Measurements from ENCODE around the gene CPLX4. TPM values are rescaled to one million over a fixed set of nuclear protein-coding genes. Genes with fewer than 3 reads are reported as not detected.
A peak's percentile ranks its signal among the peaks of the same experiment; 100 is the strongest.

Gene CPLX4
- total RNA-seq, 2 donors from 2014 or later: not detected

DNA sequence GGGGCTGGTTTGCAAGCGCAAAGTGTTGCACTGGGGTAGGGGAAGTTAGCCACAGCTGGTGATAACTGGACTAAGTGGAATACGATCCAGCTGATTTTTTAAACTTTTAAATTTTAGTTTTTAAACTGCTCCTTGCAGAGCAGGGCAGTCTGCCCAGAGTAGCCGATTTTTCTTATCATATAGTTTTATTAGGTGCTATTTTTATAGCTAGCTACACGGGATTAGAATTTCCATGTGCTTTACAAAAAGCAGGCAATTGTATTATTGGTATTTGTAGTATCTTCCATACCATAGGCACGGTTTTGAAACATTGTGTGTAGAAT lies 9.6 kb downstream of the CPLX4 start:
- intact Hi-C loops (cut with DNase I): loop anchor here (2.0 to 10.0 kb wide), 2 partner anchors 94 to 96 kb away; no protein-coding TSS in a partner anchor
- DNase-seq (ENCODE audit: low spot score): no peak

DNA sequence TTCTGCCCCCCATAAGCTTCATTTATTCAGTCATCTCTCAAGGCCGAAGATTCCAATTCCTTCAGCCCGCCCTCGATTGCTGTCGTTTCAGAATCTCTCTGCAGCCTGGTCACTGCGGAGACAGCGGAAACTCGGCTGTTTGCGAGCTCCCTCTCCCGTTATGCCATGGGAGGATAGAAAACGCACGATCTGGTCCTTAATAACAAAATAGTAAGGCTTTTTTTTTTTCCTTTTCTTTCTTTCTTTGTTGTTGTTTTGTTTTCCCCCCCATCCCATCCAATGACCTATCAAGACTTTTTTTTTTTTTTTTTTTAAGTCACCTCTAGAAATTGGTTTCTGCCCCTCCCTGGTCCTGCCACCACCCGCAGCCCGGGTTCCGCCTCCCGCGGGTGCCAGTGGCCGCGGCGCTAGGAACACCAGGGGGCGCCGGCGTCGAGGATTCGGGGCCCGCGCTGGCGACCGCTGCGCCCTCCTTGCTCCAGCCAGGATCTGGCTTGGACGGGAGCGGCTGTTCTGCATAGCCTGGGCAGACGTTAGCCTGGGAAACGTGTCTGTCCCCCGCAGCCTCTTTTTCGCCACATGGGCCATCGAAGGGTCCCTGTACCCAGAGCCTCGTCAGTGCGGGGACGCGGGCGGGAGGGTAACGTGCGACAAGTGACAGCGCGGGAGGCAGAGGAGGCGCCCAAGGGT lies 10.1 kb downstream of the CPLX4 start:
- peak; percentile 92 for DNase-seq (ENCODE audit: low spot score)
- intact Hi-C loops (cut with DNase I): loop anchor here (2.0 to 10.0 kb wide), 2 partner anchors 94 to 96 kb away; no protein-coding TSS in a partner anchor

DNA sequence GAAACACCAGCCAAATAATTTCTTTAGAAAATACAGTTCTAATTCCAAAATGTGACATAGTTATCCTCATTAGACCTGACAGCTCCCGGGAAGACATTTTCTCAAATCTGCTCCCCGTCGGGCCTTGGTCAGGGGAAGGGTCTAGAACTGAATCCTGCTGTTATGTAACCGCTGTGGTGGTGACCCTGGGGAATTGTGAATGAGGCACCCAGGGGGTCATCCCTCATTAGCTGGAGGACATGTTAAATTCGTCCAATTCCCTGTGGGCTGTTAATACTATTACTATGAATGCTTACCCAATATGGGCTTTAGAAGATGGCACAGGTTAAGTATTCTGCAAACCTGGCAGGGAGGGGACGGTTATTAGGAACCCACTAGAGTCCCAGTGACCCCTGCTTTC lies 11.8 kb downstream of the CPLX4 start:
- no peak for DNase-seq (ENCODE audit: low spot score)
- intact Hi-C loops (cut with DNase I): loop anchor here in 1 of 2 donors (10.0 kb wide), 1 partner anchor 98 kb away; no protein-coding TSS in a partner anchor

DNA sequence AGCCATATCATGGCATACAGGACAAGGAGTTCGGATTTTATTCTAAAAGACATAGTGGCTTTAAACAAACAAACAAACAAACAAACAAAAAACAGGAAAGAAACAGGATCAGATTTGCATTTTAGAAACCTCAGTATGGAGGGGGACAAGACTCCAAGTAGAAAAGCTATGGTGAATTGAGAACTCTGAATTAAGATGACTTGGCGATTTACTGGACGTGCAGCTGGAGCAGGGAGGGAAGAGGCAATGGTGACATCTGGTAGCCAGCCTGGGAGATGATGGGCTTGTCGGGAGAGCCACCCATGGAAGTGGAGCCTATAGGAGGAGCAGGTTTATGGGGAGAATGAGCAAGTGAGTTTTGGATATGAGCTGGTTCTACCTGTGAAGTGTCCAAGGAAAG lies 13.2 kb downstream of the CPLX4 start:
- no peak for DNase-seq (ENCODE audit: low spot score)
- intact Hi-C loops (cut with DNase I): loop anchor here in 1 of 2 donors (10.0 kb wide), 1 partner anchor 100 kb away; no protein-coding TSS in a partner anchor

DNA sequence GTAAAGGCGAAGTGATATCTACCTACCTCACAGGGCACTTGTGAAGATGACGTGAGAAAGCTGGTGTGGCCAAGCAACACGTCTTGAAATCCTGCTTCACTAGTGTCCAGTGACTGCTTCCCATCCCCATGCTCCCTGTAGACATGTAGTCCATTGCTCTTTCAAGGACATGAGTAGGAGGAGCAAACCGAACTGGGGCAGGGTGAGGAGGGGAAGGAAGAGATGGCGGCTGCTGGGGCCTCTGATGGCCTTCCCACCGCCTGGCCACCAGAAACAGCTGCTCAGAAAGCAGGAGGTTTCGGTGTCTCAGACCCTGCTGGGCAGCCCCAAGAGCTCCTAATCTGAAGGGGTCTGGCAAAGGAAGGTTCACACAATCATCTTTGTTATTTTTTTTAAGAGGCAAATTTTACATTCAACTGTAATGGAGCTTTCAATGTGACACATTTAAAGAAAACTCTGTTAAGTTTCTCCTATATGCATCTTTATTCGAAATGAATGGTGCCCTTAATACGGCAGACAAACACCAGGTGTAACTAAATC lies 14.7 kb downstream of the CPLX4 start:
- DNase-seq (ENCODE audit: low spot score): no peak
- intact Hi-C loops (cut with DNase I): loop anchor here in 1 of 2 donors (10.0 kb wide), 1 partner anchor 101 kb away; no protein-coding TSS in a partner anchor

DNA sequence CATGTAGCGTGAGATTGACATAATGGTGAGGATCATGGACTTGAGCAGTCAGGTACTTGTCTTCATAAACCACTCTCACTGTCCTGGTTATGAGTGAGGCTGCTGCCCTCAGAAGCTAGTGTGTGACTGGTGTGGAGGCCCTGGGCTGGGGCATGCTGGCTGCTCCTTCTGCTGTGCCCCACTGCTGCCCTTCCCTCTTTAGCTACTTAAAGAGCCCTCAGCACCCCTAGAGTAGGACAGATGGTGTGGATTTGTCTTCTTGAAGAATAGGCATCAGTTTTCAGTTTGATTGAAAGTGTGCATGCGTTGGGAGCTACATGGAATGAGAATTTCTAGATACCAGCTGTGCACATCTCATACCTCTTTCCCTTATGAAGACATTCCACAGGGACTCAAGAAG lies 15.4 kb downstream of the CPLX4 start:
- DNase-seq (ENCODE audit: low spot score): no peak
- intact Hi-C loops (cut with DNase I): loop anchor here in 1 of 2 donors (10.0 kb wide), 1 partner anchor 102 kb away; no protein-coding TSS in a partner anchor

DNA sequence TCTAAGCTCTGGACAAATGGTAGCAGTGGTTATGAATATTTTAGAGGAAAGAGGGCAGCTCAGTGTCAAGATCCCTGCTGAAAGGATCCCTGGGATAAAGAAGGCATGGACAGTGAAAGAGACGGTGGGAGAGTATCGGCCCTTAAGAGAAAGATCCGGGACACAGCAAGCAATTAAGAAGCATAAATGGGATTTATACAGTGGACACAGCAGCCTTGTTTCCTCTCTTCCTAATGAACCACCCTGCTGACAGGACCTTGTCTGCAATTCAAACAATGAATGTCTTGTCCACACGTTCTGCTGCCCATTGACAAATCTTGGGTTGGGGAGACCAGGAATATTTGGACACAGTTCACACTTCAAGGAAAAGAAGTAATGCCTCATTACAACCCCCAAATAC lies 16.5 kb downstream of the CPLX4 start:
- intact Hi-C loops (cut with DNase I): loop anchor here in 1 of 2 donors (10.0 kb wide), 1 partner anchor 103 kb away; no protein-coding TSS in a partner anchor

DNA sequence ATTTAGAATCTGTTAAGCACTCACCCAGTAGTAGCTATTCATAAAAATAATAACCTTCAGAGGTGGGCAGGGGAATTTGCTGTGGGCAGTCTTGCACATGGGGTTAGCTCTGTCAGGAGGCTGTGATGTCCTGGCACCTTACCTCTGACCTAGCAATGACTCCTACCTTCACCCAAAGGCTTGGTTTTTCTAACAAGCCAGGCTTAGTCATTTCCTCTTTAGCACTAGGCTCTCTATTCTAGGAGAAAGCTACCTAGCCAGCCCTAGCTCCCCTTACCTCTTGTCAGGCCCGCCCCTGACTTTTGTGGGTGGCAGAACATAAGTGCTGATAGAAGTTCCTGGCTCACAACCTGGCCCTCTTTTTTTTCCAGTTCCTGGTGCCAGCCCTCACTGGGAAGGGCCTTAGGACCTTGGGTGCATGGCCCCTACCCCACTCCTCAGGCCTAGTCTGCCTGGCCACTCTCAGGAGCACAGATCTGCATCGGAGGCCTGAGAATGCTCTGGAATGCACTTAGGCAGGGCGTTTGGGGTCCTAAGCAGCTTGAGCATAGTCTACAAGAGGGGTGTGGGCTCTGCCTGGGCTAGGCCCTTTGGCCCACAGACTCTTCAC lies 17.7 kb downstream of the CPLX4 start:
- intact Hi-C loops (cut with DNase I): loop anchor here in 1 of 2 donors (10.0 kb wide), 1 partner anchor 104 kb away; no protein-coding TSS in a partner anchor
- DNase-seq (ENCODE audit: low spot score): no peak

More for the DNA sequence above, 16.5 kb downstream of the CPLX4 start:
- DNase-seq (ENCODE audit: low spot score): no peak

DNA sequence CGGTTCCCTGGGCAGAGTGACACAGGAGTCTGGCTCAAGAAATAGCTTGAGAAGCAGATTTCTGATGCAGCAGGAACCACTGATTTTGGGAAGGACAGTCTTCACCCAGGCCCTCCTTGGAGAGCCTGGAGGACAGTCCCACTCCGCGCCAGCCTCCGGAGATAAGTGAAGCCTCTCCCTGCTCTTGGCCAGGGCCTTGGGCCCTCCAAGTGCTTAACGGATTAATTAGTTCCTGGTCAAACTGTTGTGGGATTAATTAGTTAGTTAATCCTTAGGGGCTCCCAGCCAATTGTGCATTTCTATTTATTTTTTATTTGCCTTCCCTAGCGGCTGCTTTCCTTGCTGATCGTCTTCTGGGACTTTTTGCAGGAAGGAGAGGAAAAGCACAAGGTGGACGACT lies 19.6 kb downstream of the CPLX4 start:
- intact Hi-C loops (cut with DNase I): no loop called here

DNA sequence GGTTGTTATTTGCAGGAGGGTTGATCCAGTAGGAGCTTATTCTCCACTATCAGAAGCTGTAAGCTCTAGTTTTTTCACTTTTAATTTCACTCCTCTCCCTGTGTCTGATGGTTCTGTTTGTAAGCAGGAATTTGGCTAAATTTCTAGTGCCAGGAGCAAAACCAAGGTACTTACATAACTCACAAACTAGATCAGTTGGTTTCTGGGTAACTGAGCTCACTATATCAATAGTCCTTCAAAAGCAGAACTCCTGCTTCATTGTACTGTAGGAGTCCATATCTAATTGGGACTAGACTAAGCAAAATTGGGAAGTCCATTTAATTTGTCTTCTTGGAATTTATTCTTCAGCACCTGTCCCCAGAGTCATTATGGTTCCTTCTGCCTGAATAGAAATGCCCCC lies 25.1 kb downstream of the CPLX4 start:
- intact Hi-C loops (cut with DNase I): no loop called here
- no peak for DNase-seq (ENCODE audit: low spot score)

More for the DNA sequence above, 19.6 kb downstream of the CPLX4 start:
- no peak for DNase-seq (ENCODE audit: low spot score)

DNA sequence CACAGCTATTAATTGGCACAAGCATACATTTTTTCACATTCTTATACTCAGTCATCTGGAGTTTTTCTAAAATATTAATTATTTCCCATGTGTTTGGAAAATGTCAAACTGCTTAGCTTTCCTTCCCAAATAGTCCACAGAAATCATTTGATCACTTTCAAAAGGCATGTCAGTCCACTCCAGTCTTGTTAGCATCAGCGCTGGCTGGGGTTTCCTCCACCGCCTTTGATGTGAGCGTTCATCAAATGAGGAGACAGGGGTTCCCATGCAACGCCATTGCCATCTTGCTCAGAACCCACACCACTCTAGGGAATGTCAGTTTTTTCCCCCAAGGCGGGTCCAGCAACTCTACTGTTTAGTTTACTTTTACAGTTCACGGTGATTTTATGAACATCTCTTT lies 32.1 kb downstream of the CPLX4 start:
- DNase-seq (ENCODE audit: low spot score): no peak
- intact Hi-C loops (cut with DNase I): no loop called here

DNA sequence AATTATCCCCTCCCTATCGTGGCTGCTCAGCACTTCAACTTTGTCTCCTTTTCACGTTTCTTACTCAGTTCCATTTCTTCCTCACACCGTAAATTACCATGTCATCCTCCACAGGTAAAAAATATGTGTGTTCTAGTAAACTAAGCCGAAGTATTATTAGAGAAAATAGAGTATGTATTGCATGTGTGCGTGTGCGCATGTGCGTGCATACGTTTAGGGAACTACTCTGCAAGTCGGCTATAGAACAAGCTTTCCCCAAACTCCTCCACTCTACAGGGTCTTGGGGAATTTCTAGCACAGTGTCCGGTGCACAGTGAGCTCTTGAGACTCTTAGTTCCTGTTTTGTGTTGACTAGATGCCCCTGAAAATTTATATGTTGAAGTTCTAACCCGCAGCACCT lies 36.1 kb downstream of the CPLX4 start:
- no peak for DNase-seq (ENCODE audit: low spot score)
- intact Hi-C loops (cut with DNase I): loop anchor here in 1 of 2 donors (5.0 kb wide), 1 partner anchor 390 kb away; no protein-coding TSS in a partner anchor

DNA sequence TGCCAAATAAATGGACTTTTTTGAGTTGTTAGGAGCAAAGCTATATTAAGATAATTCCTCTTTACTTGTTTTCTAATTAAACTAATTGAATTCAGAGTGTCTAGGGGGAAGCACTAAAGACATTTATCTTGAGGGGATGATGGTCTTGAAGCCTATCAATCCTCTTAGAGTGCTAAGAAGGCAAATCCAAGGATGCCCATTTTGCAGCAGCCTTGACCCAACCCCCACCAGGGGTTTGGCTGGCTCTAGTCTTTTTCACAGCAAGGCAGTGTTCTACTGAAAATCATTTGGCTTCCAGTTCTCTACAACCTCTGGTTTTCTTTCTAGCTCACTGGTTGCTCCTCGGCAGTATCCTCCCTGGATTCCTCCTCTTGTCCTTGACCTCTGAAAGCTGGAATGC lies 38.7 kb downstream of the CPLX4 start:
- intact Hi-C loops (cut with DNase I): loop anchor here in 1 of 2 donors (5.0 kb wide), 1 partner anchor 387 kb away; no protein-coding TSS in a partner anchor
- no peak for DNase-seq (ENCODE audit: low spot score)

DNA sequence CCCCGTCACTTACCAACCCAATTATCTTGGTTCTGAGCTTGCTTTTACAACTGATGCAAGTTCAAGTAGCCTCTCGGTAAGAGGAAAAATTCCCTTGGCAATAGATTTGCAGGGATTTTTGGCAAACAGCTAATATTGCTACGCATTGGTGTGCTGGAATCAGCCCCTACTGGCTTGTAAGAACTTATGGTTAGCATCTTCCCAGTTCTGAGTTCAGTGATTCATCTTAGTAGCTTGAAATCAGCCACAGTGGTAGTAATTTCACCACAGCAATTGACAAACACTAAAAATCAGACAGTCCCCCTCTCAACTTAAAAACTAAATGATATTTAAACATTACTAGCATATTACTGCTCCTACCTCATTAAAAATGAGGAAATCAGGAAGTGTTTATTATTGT lies 39.3 kb downstream of the CPLX4 start:
- intact Hi-C loops (cut with DNase I): no loop called here
- no peak for DNase-seq (ENCODE audit: low spot score)

DNA sequence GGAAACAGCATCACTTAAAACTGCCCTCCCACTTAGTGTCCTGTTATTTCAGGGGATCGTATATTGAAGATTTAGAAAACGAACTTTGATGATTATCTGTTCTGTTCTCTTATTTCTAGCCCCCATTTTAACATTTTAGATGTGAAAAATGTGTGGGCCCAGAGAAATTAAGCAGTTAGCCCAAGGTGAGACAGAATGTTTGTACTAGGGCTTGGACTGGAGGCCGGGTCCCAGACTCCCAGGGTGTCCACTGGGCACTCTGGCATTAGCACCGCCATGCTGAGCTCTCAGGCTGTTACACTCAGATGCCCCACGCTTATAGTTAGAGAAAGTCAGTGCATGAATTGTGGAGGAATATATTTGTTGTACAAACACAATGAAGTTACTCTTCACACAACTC lies 39.7 kb downstream of the CPLX4 start:
- no peak for DNase-seq (ENCODE audit: low spot score)
- intact Hi-C loops (cut with DNase I): no loop called here

DNA sequence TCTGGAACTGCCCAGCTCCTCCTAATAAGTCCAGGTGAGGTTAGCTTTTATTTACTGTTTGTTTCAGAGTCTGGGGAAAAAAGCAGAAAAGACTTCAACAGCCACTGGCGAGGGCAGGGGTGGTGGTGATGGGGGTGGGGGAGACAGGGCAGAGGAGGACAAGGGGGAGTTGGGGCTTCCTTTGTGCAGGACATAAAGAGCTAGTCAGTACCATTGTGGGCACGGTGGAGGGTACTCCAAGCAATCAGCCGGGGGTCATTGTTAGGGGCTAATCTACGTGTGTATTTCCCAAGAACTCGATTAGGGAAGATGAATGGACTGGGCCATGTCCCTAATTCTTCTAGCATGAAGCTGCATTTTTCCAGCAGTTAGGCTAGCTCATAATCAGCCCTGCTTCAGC lies 42.4 kb downstream of the CPLX4 start:
- no peak for DNase-seq (ENCODE audit: low spot score)
- intact Hi-C loops (cut with DNase I): no loop called here

DNA sequence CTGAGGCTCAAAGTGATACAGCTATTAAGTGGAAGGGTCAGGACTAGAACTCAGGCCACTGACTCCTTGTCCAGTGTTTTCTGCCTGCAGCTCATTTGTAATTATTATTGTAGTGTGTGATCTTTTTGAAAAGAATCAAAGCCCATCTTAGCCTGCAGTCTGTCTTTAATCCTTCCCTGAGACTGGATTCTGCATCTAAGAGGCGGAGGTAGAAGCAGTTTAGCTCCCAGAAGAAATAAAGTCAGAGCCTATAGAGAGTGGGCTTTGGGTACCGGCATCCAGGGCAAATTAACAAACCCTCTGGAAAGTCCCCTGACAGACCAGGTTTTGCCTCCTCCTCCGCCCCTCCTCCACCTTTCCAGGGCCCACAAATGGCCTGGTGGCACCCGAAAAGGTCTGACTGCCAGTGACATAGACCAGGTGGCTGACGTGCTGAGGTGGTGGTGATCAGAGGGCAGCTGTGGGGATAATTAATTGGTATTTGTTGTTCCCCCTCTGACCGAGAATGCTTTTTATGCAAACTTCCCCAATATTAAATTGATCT lies 43.0 kb downstream of the CPLX4 start:
- intact Hi-C loops (cut with DNase I): no loop called here
- DNase-seq (ENCODE audit: low spot score): no peak

DNA sequence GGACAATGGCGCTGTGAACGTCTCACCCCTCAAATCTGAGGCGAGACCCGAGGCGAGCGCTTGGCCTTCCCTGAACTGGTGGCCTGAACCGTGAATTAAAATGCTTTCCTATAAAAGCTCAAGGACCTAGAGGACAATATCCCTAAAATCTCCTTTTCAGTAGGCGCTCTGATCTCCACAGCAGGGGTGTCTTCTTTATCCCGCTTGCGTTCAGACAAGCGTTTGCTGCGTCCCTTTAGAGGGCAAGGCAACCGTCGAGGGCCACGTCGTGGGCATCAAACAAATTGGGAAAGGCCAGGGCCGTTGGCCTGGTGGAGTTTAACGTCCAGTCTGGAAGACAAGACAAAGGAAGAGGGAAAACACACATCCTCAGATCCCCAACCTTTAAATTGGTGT lies 43.9 kb downstream of the CPLX4 start:
- intact Hi-C loops (cut with DNase I): no loop called here
- DNase-seq (ENCODE audit: low spot score): no peak

DNA sequence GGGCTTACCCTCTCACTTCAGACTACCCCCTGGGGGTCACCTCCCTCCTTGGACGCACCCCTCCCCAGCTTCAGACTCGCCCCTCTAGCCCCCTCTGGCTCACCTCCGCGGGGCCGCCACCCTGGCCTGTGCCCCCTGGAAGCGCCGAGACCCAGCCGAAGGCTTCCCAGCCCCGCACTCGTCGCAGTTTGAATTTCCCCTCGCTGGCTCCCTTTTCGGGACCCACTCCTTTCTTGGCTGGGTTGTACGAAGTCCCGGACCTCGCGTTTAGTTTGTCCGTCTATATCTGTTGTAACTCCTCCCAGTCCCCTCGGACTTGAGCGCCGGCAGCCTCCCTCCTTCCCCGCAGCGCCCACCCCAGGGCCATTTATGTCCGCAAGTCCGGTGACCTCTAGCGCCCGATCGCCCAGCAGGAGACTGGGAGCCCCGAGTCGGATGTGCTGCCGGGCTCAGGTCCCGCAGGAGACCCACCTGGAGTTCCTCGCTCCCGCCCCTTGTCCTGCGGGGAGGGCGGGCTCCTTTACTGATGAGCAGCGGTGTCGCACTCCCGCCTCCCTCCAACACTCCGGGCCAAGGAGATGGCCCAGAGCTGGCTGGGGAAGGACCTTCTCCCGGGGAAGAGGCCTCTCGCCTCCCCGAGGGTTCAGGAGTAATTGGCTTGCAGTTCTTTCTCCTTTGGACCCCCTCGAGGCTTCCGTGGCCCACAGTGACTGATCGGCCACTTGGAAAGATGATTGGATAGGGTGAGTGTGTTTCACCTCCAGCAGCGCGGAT lies 44.5 kb downstream of the CPLX4 start:
- DNase-seq (ENCODE audit: low spot score): no peak
- intact Hi-C loops (cut with DNase I): no loop called here

Data from posterior vena cava (tissue), 2 donors.